ENCODE data around the gene KRT37.

KRT37 gene

GRCh38 chr17:41453066-41453465 lies 28.7 kb upstream of the KRT37 start:
- Histone ChIP-seq H3K36me3 (ENCODE audit: control insufficient read depth, insufficient read depth, low read length) (no peaks in the 10 kb centered on the region), H3K9ac (ENCODE audit: low read depth, low read length) (no peak overlapping the region), H3K27me3 (ENCODE audit: control insufficient read depth, insufficient read depth, low read length) (no peaks in the 10 kb centered on the region), H3K4me1 (ENCODE audit: control insufficient read depth, insufficient read depth, low read length) (no peaks in the 10 kb centered on the region), H3K4me3 (ENCODE audit: low read depth, low read length) (no peak overlapping the region), H3K27ac (ENCODE audit: low read depth, low read length) (no peak overlapping the region), H3K9me3 (ENCODE audit: control insufficient read depth, insufficient read depth, low read length) (no peaks in the 10 kb centered on the region)

DNA sequence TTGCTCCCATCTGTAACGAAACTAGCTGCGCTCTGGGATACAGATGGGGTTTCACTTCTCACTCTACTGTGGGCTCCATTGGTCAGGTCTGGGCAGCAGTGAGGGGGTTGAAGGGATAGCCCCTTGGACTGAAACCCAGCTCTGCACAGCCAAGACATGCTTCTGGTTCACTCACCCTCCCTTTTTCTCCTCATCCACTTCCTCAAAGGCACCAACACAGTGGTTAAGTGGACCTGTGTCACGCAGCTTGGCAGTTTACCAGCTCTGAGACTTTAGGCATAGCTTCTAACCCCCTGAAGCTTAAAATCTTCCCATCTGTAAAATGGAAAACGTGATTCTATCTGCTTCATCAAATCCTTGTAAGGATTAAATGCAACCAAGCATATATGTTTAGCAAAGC lies 27.9 kb upstream of the KRT37 start:
- no peaks in the 10 kb centered on the region for H3K9me3 ChIP-seq (ENCODE audit: control insufficient read depth, insufficient read depth, low read length)
- no peak overlapping the region for H3K9ac ChIP-seq (ENCODE audit: low read depth, low read length)
- no peaks in the 10 kb centered on the region for H3K36me3 ChIP-seq (ENCODE audit: control insufficient read depth, insufficient read depth, low read length)
- H3K4me1 ChIP-seq (ENCODE audit: control insufficient read depth, insufficient read depth, low read length) = no peaks in the 10 kb centered on the region
- no peaks in the 10 kb centered on the region for H3K27me3 ChIP-seq (ENCODE audit: control insufficient read depth, insufficient read depth, low read length)
- no peak overlapping the region for H3K27ac ChIP-seq (ENCODE audit: low read depth, low read length)
- no peak overlapping the region for H3K4me3 ChIP-seq (ENCODE audit: low read depth, low read length)

DNA sequence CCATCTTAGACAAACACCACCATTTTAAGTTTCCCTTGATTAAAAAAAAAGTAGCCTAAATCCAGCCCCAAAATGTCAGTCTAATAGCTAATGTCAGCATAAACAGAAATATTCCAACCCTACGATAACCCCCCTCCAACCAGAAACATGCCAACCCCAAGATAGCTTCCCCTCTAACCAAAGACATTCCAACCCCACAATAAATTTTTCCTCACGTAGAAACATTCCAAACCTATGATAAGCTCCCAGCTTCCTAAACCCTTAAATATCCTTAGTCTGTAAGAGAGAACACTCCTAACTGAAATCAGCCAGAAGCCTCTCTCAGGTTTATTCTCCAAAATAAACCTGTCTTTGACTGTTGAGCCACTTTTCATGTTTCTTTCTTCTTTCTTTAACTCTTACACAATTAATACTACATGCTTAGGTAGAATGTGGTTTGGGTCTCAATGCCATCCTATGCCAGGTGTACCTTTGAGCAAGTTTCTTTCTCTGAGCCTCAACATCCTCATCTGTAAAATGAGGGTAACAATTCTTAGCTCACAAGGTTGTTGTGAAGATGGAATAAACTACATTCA lies 26.9 kb upstream of the KRT37 start:
- H3K27ac ChIP-seq (ENCODE audit: low read depth, low read length) = no peak overlapping the region
- no peaks in the 10 kb centered on the region for H3K27me3 ChIP-seq (ENCODE audit: control insufficient read depth, insufficient read depth, low read length)
- H3K4me1 ChIP-seq (ENCODE audit: control insufficient read depth, insufficient read depth, low read length) = no peaks in the 10 kb centered on the region
- no peaks in the 10 kb centered on the region for H3K36me3 ChIP-seq (ENCODE audit: control insufficient read depth, insufficient read depth, low read length)
- H3K9ac ChIP-seq (ENCODE audit: low read depth, low read length) = no peak overlapping the region
- H3K9me3 ChIP-seq (ENCODE audit: control insufficient read depth, insufficient read depth, low read length) = no peaks in the 10 kb centered on the region
- no peak overlapping the region for H3K4me3 ChIP-seq (ENCODE audit: low read depth, low read length)

DNA sequence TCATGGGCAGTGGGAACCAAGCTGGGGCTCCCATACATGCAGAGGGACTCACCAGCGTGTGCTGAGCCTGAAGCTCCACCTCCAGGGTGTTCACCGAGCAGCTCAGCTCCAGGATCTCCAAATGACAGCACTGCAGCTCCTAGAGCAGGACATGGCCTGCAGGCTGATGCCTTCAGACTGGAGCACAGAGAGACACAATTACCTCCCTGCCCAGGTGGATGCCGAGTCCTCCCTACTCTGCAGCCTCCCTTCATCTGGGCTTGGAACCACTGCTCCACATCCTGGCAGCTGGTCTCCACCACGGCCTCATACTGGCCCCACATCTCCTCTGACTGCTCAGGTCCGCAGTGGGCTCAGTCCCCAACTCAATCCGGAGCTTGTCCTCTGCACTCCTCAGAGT lies 24.6 kb upstream of the KRT37 start:
- H3K4me1 ChIP-seq (ENCODE audit: control insufficient read depth, insufficient read depth, low read length) = no peaks in the 10 kb centered on the region
- H3K27me3 ChIP-seq (ENCODE audit: control insufficient read depth, insufficient read depth, low read length) = no peaks in the 10 kb centered on the region
- no peaks in the 10 kb centered on the region for H3K36me3 ChIP-seq (ENCODE audit: control insufficient read depth, insufficient read depth, low read length)
- no peak overlapping the region for H3K9ac ChIP-seq (ENCODE audit: low read depth, low read length)
- H3K4me3 ChIP-seq (ENCODE audit: low read depth, low read length) = no peak overlapping the region
- no peaks in the 10 kb centered on the region for H3K9me3 ChIP-seq (ENCODE audit: control insufficient read depth, insufficient read depth, low read length)
- H3K27ac ChIP-seq (ENCODE audit: low read depth, low read length) = no peak overlapping the region

- no peak overlapping the region for H3K27ac ChIP-seq (ENCODE audit: low read depth, low read length)
- no peaks in the 10 kb centered on the region for H3K4me1 ChIP-seq (ENCODE audit: control insufficient read depth, insufficient read depth, low read length)
- H3K36me3 ChIP-seq (ENCODE audit: control insufficient read depth, insufficient read depth, low read length) = no peaks in the 10 kb centered on the region
- H3K9ac ChIP-seq (ENCODE audit: low read depth, low read length) = no peak overlapping the region
- no peaks in the 10 kb centered on the region for H3K27me3 ChIP-seq (ENCODE audit: control insufficient read depth, insufficient read depth, low read length)
- H3K9me3 ChIP-seq (ENCODE audit: control insufficient read depth, insufficient read depth, low read length) = no peaks in the 10 kb centered on the region
- H3K4me3 ChIP-seq (ENCODE audit: low read depth, low read length) = no peak overlapping the region
Observed at GRCh38 chr17:41448506-41448905, 24.1 kb upstream of the KRT37 start.

GRCh38 chr17:41446806-41447205 lies 22.4 kb upstream of the KRT37 start:
- no peaks in the 10 kb centered on the region for H3K27me3 ChIP-seq (ENCODE audit: control insufficient read depth, insufficient read depth, low read length)
- no peak overlapping the region for H3K4me3 ChIP-seq (ENCODE audit: low read depth, low read length)
- H3K27ac ChIP-seq (ENCODE audit: low read depth, low read length) = no peak overlapping the region

GRCh38 chr17:41444640-41445039 lies 20.3 kb upstream of the KRT37 start:
- H3K4me3 ChIP-seq (ENCODE audit: low read depth, low read length) = no peak overlapping the region
- no peaks in the 10 kb centered on the region for H3K27me3 ChIP-seq (ENCODE audit: control insufficient read depth, insufficient read depth, low read length)
- no peak overlapping the region for H3K9ac ChIP-seq (ENCODE audit: low read depth, low read length)
- no peak overlapping the region for H3K27ac ChIP-seq (ENCODE audit: low read depth, low read length)
- H3K36me3 ChIP-seq (ENCODE audit: control insufficient read depth, insufficient read depth, low read length) = no peaks in the 10 kb centered on the region
- H3K4me1 ChIP-seq (ENCODE audit: control insufficient read depth, insufficient read depth, low read length) = peaks cover 3% of the 10 kb centered on the region; the same call in 1 of the 2 replicates
- H3K9me3 ChIP-seq (ENCODE audit: control insufficient read depth, insufficient read depth, low read length) = no peaks in the 10 kb centered on the region

More at GRCh38 chr17:41446806-41447205, 22.4 kb upstream of the KRT37 start:
- Histone ChIP-seq H3K36me3 (ENCODE audit: control insufficient read depth, insufficient read depth, low read length) (no peaks in the 10 kb centered on the region), H3K4me1 (ENCODE audit: control insufficient read depth, insufficient read depth, low read length) (peaks cover 3% of the 10 kb centered on the region; the same call in 1 of the 2 replicates), H3K9me3 (ENCODE audit: control insufficient read depth, insufficient read depth, low read length) (no peaks in the 10 kb centered on the region), H3K9ac (ENCODE audit: low read depth, low read length) (no peak overlapping the region)

- H3K36me3 ChIP-seq (ENCODE audit: control insufficient read depth, insufficient read depth, low read length) = no peaks in the 10 kb centered on the region
- no peak overlapping the region for H3K4me3 ChIP-seq (ENCODE audit: low read depth, low read length)
- H3K9me3 ChIP-seq (ENCODE audit: control insufficient read depth, insufficient read depth, low read length) = no peaks in the 10 kb centered on the region
- peaks cover 3% of the 10 kb centered on the region; the same call in 1 of the 2 replicates for H3K4me1 ChIP-seq (ENCODE audit: control insufficient read depth, insufficient read depth, low read length)
- H3K27me3 ChIP-seq (ENCODE audit: control insufficient read depth, insufficient read depth, low read length) = no peaks in the 10 kb centered on the region
- no peak overlapping the region for H3K9ac ChIP-seq (ENCODE audit: low read depth, low read length)
- H3K27ac ChIP-seq (ENCODE audit: low read depth, low read length) = no peak overlapping the region
Observed at GRCh38 chr17:41444186-41444585, 19.8 kb upstream of the KRT37 start.

DNA sequence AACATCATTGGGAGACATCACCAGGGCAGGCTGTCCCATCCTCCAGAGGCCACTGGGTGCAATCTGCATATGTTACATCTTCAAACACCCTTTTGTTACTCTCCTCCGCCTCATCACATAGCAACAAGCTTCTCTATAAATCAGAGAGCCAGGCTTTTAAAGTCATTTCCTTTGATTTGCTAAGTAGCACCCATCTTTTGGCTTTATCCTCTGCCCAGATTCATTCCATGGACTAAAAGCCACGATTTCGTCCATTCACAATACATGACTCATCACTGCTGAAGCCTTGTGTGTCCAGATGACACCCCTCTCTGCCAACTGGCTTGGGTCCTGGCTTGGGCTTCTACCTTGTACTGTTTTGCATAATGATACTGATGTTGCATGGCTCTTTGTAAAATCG lies 18.4 kb upstream of the KRT37 start:
- H3K27ac ChIP-seq (ENCODE audit: low read depth, low read length) = no peak overlapping the region
- no peaks in the 10 kb centered on the region for H3K9me3 ChIP-seq (ENCODE audit: control insufficient read depth, insufficient read depth, low read length)
- no peak overlapping the region for H3K4me3 ChIP-seq (ENCODE audit: low read depth, low read length)
- H3K9ac ChIP-seq (ENCODE audit: low read depth, low read length) = no peak overlapping the region
- H3K4me1 ChIP-seq (ENCODE audit: control insufficient read depth, insufficient read depth, low read length) = peaks cover 3% of the 10 kb centered on the region; the same call in 1 of the 2 replicates
- no peaks in the 10 kb centered on the region for H3K36me3 ChIP-seq (ENCODE audit: control insufficient read depth, insufficient read depth, low read length)
- no peaks in the 10 kb centered on the region for H3K27me3 ChIP-seq (ENCODE audit: control insufficient read depth, insufficient read depth, low read length)

GRCh38 chr17:41440531-41441033 lies 16.2 kb upstream of the KRT37 start, which contains the start of gene KRT38:
TSS of gene KRT38 (minus strand) at chr17:41440983. CDS start at chr17:41440921, 62 bp downstream.
- no peak within 1 kb of the TSS for H3K9ac ChIP-seq (ENCODE audit: low read depth, low read length)

GRCh38 chr17:41439375-41439774 lies 15.0 kb upstream of the KRT37 start:
- Histone ChIP-seq H3K27me3 (ENCODE audit: control insufficient read depth, insufficient read depth, low read length) (no peaks in the 10 kb centered on the region), H3K36me3 (ENCODE audit: control insufficient read depth, insufficient read depth, low read length) (no peaks in the 10 kb centered on the region), H3K27ac (ENCODE audit: low read depth, low read length) (no peak overlapping the region), H3K4me1 (ENCODE audit: control insufficient read depth, insufficient read depth, low read length) (peaks cover 3% of the 10 kb centered on the region; the same call in 1 of the 2 replicates), H3K9ac (ENCODE audit: low read depth, low read length) (no peak overlapping the region), H3K4me3 (ENCODE audit: low read depth, low read length) (no peak overlapping the region), H3K9me3 (ENCODE audit: control insufficient read depth, insufficient read depth, low read length) (no peaks in the 10 kb centered on the region)

More at GRCh38 chr17:41440531-41441033, 16.2 kb upstream of the KRT37 start, which contains the start of gene KRT38:
- Histone ChIP-seq H3K27ac (ENCODE audit: low read depth, low read length) (no peak within 1 kb of the TSS), H3K4me1 (ENCODE audit: control insufficient read depth, insufficient read depth, low read length) (peaks cover 3% of the 10 kb centered on the region; the same call in 1 of the 2 replicates), H3K27me3 (ENCODE audit: control insufficient read depth, insufficient read depth, low read length) (no peaks in the 10 kb centered on the region), H3K4me3 (ENCODE audit: low read depth, low read length) (no peak within 1 kb of the TSS), H3K9me3 (ENCODE audit: control insufficient read depth, insufficient read depth, low read length) (no peaks in the 10 kb centered on the region), H3K36me3 (ENCODE audit: control insufficient read depth, insufficient read depth, low read length) (no peaks in the 10 kb centered on the region)

Data from HUES48 (cell line).